HL-60 (cell line): ENCODE measurements around the gene KRR1.

Source experiments
- DNase-seq, 2 experiments: peaks; one replicate each; pipeline ENCODE4 v3.0.0-alpha.2; 2010 to 2020; ENCODE audit warnings: low read depth in 1 of 2, low spot score in 1 of 2
- H3K27ac ChIP-seq: fragments of 250-450 bp; sonication (Bioruptor Pico); replicated peaks from 2 replicates; pipeline ENCODE4 v1.5.1; 2020; ENCODE audit warnings: mild to moderate bottlenecking, moderate library complexity
- H3K27me3 ChIP-seq: fragments of 250-450 bp; sonication (Bioruptor Pico); 2 replicates; pipeline ENCODE4 v1.5.1; 2021; ENCODE audit warnings: mild to moderate bottlenecking, moderate library complexity; ENCODE audit not compliant: insufficient read depth, poor library complexity, severe bottlenecking
- H3K4me3 ChIP-seq: replicated peaks from 2 replicates; pipeline ENCODE4 v1.5.1; 2011; ENCODE audit warnings: mild to moderate bottlenecking, control low read depth, low read length; ENCODE audit not compliant: insufficient read depth
- CTCF ChIP-seq: IDR thresholded peaks from one replicate; pipeline ENCODE4 v1.5.1; 2011; ENCODE audit warnings: low read length, control low read depth, inconsistent platforms; ENCODE audit not compliant: insufficient read depth
- GABPA ChIP-seq: IDR thresholded peaks from 2 replicates; pipeline ENCODE4 v1.6.1; 2012; ENCODE audit warnings: low read depth
- POLR2AphosphoS5 ChIP-seq: IDR thresholded peaks from 2 replicates; pipeline ENCODE4 v1.6.1; 2012; ENCODE audit warnings: low read depth
- REST ChIP-seq: IDR thresholded peaks from 2 replicates; pipeline ENCODE4 v1.6.1; 2012; ENCODE audit warnings: low read depth; ENCODE audit not compliant: insufficient replicate concordance
- SPI1 ChIP-seq: IDR thresholded peaks from 2 replicates; pipeline ENCODE4 v1.6.1; 2012; ENCODE audit warnings: low read depth, mild to moderate bottlenecking, borderline replicate concordance

The KRR1 gene

GRCh38 chr12:75556311-75556899 is 45.0 kb upstream of the KRR1 start:
- no peak for TF ChIP-seq REST
- TF ChIP-seq POLR2AphosphoS5: no peak
- TF ChIP-seq CTCF: no peak
- TF ChIP-seq SPI1: no peak
- no peak for TF ChIP-seq GABPA
- Histone ChIP-seq H3K27me3 (no peaks in the 10 kb centered on the region), H3K4me3 (no peak overlapping the region), H3K27ac (no peak overlapping the region)
- DNase-seq: no peak

- Histone ChIP-seq H3K27me3 (no peaks in the 10 kb centered on the region), H3K4me3 (no peak overlapping the region), H3K27ac (no peak overlapping the region)
- no peak for DNase-seq
- TF ChIP-seq CTCF (no peak), REST (no peak), SPI1 (no peak), GABPA (no peak), POLR2AphosphoS5 (no peak)
Observed at GRCh38 chr12:75554556-75554880, 43.1 kb upstream of the KRR1 start.

GRCh38 chr12:75553836-75554555 is 42.6 kb upstream of the KRR1 start:
- no peak overlapping the region for H3K27ac ChIP-seq
- no peak overlapping the region for H3K4me3 ChIP-seq
- DNase-seq: no peak
- TF ChIP-seq POLR2AphosphoS5 (no peak), REST (no peak), SPI1 (no peak), GABPA (no peak), CTCF (no peak)
- no peaks in the 10 kb centered on the region for H3K27me3 ChIP-seq
